HFF-Myc (cell line): ENCODE measurements around the gene C1QL4.

Source experiments
- DNase-seq: peaks from one replicate; pipeline ENCODE4 v3.0.0-alpha.2; 2011; ENCODE audit warnings: low read depth; ENCODE audit errors: extremely low read depth
- H3K4me3 ChIP-seq: replicated peaks from 2 replicates; pipeline ENCODE4 v1.5.1; 2011; ENCODE audit warnings: low read depth, mild to moderate bottlenecking, control low read depth, low read length
- TF ChIP-seq, protein P1 (sequence below): IDR thresholded peaks from 2 replicates; pipeline ENCODE4 v1.5.1; 2012; ENCODE audit warnings: mild to moderate bottlenecking, low read depth, low read length, control low read depth; ENCODE audit errors: missing control alignments

Gene C1QL4

DNA sequence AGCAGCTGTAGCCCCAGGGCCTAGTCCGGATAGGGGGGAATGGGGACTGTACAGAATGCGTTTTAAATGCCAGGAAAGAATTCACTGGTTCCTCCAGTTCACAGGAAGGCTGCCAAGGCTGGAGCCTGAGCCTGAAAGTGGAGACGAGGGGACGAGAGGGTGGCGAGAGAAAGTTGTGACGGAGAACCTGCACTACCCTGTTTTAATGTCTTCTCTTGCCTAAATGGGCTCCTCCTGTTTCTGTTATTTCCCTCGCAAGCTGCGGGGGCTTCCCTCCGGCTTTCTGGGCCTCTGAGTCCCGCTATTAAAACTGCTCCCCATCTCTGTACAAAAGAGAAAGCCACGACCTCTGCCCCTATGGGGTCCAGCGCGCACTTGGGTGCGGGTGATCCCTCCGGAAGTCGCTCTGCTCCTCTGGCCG, 4.5 kb downstream of the C1QL4 start:
- H3K4me3 ChIP-seq = no peak overlapping the region
- TF ChIP-seq, protein P1, sequence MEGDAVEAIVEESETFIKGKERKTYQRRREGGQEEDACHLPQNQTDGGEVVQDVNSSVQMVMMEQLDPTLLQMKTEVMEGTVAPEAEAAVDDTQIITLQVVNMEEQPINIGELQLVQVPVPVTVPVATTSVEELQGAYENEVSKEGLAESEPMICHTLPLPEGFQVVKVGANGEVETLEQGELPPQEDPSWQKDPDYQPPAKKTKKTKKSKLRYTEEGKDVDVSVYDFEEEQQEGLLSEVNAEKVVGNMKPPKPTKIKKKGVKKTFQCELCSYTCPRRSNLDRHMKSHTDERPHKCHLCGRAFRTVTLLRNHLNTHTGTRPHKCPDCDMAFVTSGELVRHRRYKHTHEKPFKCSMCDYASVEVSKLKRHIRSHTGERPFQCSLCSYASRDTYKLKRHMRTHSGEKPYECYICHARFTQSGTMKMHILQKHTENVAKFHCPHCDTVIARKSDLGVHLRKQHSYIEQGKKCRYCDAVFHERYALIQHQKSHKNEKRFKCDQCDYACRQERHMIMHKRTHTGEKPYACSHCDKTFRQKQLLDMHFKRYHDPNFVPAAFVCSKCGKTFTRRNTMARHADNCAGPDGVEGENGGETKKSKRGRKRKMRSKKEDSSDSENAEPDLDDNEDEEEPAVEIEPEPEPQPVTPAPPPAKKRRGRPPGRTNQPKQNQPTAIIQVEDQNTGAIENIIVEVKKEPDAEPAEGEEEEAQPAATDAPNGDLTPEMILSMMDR = no peak
- no peak for DNase-seq

DNA sequence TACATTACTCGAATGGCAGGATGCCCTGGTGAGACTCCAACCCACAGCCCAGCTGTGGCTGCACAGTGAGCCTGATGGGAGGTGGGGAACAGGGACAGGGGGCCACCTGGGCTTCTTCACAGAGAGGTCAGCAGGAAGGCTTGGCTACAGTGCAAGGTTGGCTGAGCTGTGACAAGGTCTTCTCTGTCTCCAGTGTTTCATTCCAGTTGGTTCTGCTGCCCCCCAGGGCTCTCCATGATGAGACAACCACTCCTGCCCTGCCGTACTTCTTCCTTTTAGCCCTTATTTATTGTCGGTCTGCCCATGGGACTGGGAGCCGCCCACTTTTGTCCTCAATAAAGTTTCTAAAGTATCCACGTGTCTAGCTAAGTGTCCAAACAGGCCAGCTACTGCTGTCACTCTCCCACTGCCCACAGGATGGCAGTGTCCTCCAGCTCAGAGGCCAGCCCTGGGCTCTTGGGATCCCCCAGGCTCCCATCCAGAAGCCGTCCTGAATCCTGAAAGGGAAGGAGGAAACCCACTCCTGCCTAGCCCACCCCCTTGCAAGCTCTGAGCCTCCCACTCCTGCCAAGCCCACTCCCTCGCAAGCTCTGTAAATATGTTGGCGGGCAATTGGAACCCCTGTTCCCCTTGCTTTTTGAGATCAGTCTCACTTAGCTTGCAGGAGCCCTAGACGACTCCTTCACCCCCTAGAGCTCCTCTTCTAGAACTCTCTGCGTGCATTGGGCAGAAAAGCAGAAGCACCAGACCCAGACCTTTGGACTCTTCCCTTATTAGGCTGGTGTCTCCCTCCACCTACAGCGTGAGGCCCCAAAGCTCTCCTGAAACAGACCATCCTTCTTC, 5.4 kb downstream of the C1QL4 start:
- peak; percentile 38 for DNase-seq
- TF ChIP-seq, protein P1 = peak; percentile 79

DNA sequence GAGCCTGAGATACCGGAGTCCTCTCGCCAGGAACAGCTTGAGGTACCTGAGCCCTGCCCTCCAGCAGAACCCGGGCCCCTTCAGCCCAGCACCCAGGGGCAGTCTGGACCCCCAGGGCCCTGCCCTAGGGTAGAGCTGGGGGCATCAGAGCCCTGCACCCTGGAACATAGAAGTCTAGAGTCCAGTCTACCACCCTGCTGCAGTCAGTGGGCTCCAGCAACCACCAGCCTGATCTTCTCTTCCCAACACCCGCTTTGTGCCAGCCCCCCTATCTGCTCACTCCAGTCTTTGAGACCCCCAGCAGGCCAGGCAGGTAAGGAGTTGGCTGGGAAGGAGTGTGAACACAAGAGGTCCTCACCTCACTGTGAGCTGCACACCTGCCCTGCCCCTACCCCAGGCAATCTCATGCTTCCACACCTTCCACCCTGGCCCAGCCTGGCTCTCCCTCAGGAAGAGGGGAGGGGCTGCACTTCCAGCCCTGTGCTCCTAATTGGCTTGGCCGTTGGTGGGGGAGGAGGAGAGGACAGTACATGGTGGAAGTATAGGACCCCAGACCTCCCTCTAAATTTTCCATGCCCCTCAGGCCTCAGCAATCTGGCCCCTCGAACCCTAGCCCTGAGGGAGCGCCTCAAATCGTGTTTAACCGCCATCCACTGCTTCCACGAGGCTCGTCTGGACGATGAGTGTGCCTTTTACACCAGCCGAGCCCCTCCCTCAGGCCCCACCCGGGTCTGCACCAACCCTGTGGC, 6.2 kb downstream of the C1QL4 start:
- no peak overlapping the region for H3K4me3 ChIP-seq
- DNase-seq = no peak
- TF ChIP-seq, protein P1 = no peak

More for the DNA sequence above, 5.4 kb downstream of the C1QL4 start:
- H3K4me3 ChIP-seq = no peak overlapping the region

DNA sequence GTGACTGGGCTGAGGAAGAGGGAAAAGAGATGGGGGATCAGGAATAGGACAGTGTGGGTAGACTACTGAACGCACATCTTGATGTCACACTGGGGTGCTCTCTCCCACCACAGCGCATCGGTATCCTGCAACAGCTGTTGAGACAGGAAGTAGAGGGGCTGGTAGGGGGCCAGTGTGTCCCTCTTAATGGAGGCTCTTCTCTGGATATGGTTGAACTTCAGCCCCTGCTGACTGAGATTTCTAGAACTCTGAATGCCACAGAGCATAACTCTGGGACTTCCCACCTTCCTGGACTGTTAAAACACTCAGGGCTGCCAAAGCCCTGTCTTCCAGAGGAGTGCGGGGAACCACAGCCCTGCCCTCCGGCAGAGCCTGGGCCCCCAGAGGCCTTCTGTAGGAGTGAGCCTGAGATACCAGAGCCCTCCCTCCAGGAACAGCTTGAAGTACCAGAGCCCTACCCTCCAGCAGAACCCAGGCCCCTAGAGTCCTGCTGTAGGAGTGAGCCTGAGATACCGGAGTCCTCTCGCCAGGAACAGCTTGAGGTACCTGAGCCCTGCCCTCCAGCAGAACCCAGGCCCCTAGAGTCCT, 6.9 kb downstream of the C1QL4 start:
- TF ChIP-seq, protein P1 = no peak
- no peak overlapping the region for H3K4me3 ChIP-seq
- no peak for DNase-seq

DNA sequence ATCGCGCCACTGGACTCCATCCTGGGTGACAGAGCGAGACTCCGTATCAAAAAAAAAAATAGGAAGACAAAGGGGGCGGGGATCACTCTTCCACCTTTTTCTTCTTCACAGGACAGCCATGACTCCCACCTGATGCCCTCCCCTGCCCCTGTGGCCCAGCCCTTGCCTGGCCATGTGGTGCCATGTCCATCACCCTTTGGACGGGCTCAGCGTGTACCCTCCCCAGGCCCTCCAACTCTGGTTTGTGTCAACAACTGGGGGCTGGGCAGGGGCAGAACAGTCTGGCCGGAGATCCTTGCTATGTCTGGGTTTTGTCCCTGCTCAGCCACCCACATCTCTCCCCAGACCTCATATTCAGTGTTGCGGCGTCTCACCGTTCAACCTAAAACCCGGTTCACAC, 8.2 kb downstream of the C1QL4 start:
- TF ChIP-seq, protein P1 = no peak
- no peak overlapping the region for H3K4me3 ChIP-seq
- no peak for DNase-seq

DNA sequence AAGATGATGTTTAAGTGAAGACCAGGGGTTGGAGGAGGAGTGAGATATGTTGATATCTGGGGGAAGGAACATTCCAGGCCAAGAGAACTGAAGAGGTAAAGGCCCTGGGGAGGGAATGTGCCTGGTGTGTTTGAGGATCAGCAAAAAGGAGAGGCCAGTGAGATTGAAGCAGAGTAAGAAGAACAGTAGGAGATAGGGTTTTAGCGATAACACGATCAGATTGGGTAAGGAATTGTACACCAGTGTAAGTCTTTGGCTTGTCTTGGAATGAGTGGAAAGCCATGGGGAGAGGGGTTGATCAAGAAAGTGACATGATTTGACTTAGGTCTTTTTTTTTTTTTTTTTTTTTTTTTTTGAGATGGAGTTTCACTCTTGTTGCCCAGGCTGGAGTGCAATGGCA, 9.1 kb downstream of the C1QL4 start:
- no peak for DNase-seq
- TF ChIP-seq, protein P1 = no peak
- H3K4me3 ChIP-seq = no peak overlapping the region
